WTC11 (cell line): ENCODE measurements around the gene IRF7. TPM values are rescaled to one million over a fixed set of nuclear protein-coding genes. Genes with fewer than 3 reads are reported as not detected.

ENCODE experiments used
- ATAC-seq: fragments of 200-7000 bp; cut with Tn5 transposase; 2 replicates; pipeline ENCODE4 v1.10.0; 2021; ENCODE audit warnings: mild to moderate bottlenecking, moderate library complexity
- CTCF ChIA-PET: fragments of 300-600 bp; sonication (Branson Sonifier 250); formaldehyde crosslinking; loops from one replicate; lab custom pipeline; 2021; ENCODE audit warnings: antibody characterized with exemption; lab: Charles Lee
- POLR2A ChIA-PET: fragments of 350-600 bp; sonication (Branson Sonifier 250); formaldehyde crosslinking; loops from one replicate; lab custom pipeline; 2021; ENCODE audit warnings: antibody characterized with exemption; lab: Charles Lee
- DNase-seq: peaks from one replicate; pipeline ENCODE4 v3.0.0; 2021; ENCODE audit warnings: low spot score
- H3K27ac Mint-ChIP-seq: 2 replicates; pipeline ENCODE4 v1.8.0; 2021; ENCODE audit warnings: mixed read lengths
- H3K27me3 Mint-ChIP-seq: 2 replicates; pipeline ENCODE4 v1.8.0; 2021; ENCODE audit warnings: low read depth, mild to moderate bottlenecking, moderate library complexity, mixed read lengths
- H3K36me3 Mint-ChIP-seq: 2 replicates; pipeline ENCODE4 v1.8.0; 2021; ENCODE audit warnings: mixed read lengths
- H3K4me1 Mint-ChIP-seq: 2 replicates; pipeline ENCODE4 v1.8.0; 2022; ENCODE audit warnings: mixed read lengths
- H3K4me3 Mint-ChIP-seq: 2 replicates; pipeline ENCODE4 v1.8.0; 2021; ENCODE audit warnings: mild to moderate bottlenecking, moderate library complexity, mixed read lengths
- H3K9me3 Mint-ChIP-seq: 2 replicates; pipeline ENCODE4 v1.8.0; 2021; ENCODE audit warnings: mixed read lengths
- AR ChIP-seq: fragments of 250-450 bp; sonication (Bioruptor Pico); IDR thresholded peaks from 2 replicates; pipeline ENCODE4 v1.9.0; 2021; ENCODE audit warnings: mild to moderate bottlenecking
- CREM ChIP-seq: sonication (generic); formaldehyde crosslinking; IDR thresholded peaks from 2 replicates; pipeline ENCODE4 v1.8.1; 2022; ENCODE audit warnings: mild to moderate bottlenecking, missing genetic modification reagents, moderate library complexity
- E2F1 ChIP-seq: sonication (generic); formaldehyde crosslinking; IDR thresholded peaks from 2 replicates; pipeline ENCODE4 v1.8.0; 2022; ENCODE audit warnings: mild to moderate bottlenecking, missing genetic modification reagents
- ELF4 ChIP-seq: sonication (generic); formaldehyde crosslinking; IDR thresholded peaks from 2 replicates; pipeline ENCODE4 v1.8.1; 2022; ENCODE audit warnings: low read depth, mild to moderate bottlenecking, moderate library complexity, missing genetic modification reagents
- ERG ChIP-seq: fragments of 250-450 bp; sonication (Bioruptor Pico); IDR thresholded peaks from 2 replicates; pipeline ENCODE4 v1.8.0; 2021; ENCODE audit warnings: mild to moderate bottlenecking
- GABPB1 ChIP-seq: sonication (generic); formaldehyde crosslinking; IDR thresholded peaks from 2 replicates; pipeline ENCODE4 v1.8.1; 2023; ENCODE audit warnings: mild to moderate bottlenecking, missing genetic modification reagents
- GRHL2 ChIP-seq: fragments of 250-450 bp; sonication (Bioruptor Pico); IDR thresholded peaks from 2 replicates; pipeline ENCODE4 v1.8.0; 2022; ENCODE audit warnings: mild to moderate bottlenecking, moderate library complexity; ENCODE audit not compliant: insufficient replicate concordance, severe bottlenecking
- HMGA2 ChIP-seq: fragments of 250-450 bp; sonication (Bioruptor Pico); IDR thresholded peaks from 2 replicates; pipeline ENCODE4 v1.4.0; 2021; ENCODE audit warnings: mild to moderate bottlenecking, moderate library complexity
- JAZF1 ChIP-seq: fragments of 250-450 bp; sonication (Bioruptor Pico); IDR thresholded peaks from 2 replicates; pipeline ENCODE4 v1.9.0; 2021; ENCODE audit warnings: moderate library complexity, mild to moderate bottlenecking, inconsistent platforms
- JUN ChIP-seq: sonication (generic); formaldehyde crosslinking; IDR thresholded peaks from 2 replicates; pipeline ENCODE4 v1.8.0; 2023; ENCODE audit warnings: mild to moderate bottlenecking, missing genetic modification reagents
- KAT7 ChIP-seq: sonication (generic); formaldehyde crosslinking; IDR thresholded peaks from 2 replicates; pipeline ENCODE4 v1.8.1; 2023; ENCODE audit warnings: missing genetic modification reagents, mild to moderate bottlenecking, borderline replicate concordance
- MAX ChIP-seq: sonication (generic); formaldehyde crosslinking; IDR thresholded peaks from 2 replicates; pipeline ENCODE4 v1.8.0; 2022; ENCODE audit warnings: mild to moderate bottlenecking, missing genetic modification reagents
- NR1H2 ChIP-seq: sonication (generic); formaldehyde crosslinking; IDR thresholded peaks from 2 replicates; pipeline ENCODE4 v1.9.0; 2021; ENCODE audit warnings: mild to moderate bottlenecking, moderate library complexity, missing genetic modification reagents
- NR3C1 ChIP-seq: sonication (generic); formaldehyde crosslinking; conservative IDR thresholded peaks from 2 replicates; pipeline ENCODE4 v1.8.1; 2023; ENCODE audit warnings: low read depth, mild to moderate bottlenecking, missing genetic modification reagents
- PREB ChIP-seq: sonication (generic); formaldehyde crosslinking; IDR thresholded peaks from 2 replicates; pipeline ENCODE4 v1.8.1; 2022; ENCODE audit warnings: mild to moderate bottlenecking, missing genetic modification reagents, moderate library complexity, borderline replicate concordance
- PRRX2 ChIP-seq: fragments of 250-450 bp; sonication (Bioruptor Pico); IDR thresholded peaks from 2 replicates; pipeline ENCODE4 v1.8.0; 2021; ENCODE audit warnings: mild to moderate bottlenecking
- STAT6 ChIP-seq: sonication (generic); formaldehyde crosslinking; conservative IDR thresholded peaks from 2 replicates; pipeline ENCODE4 v1.8.1; 2023; ENCODE audit warnings: mild to moderate bottlenecking, low read depth, missing genetic modification reagents, moderate library complexity
- TEAD4 ChIP-seq: sonication (generic); formaldehyde crosslinking; IDR thresholded peaks from 2 replicates; pipeline ENCODE4 v1.8.0; 2022; ENCODE audit warnings: mild to moderate bottlenecking, missing genetic modification reagents
- total RNA-seq: library from RNA; stranded (reverse); gene quantifications from 3 replicates; pipeline ENCODE4 v1.2.3, GENCODE V29; 2021
- TF ChIP-seq, protein P1 (sequence below): sonication (generic); formaldehyde crosslinking; IDR thresholded peaks from 2 replicates; pipeline ENCODE4 v1.8.1; 2022; ENCODE audit warnings: low read depth, mild to moderate bottlenecking, moderate library complexity, missing genetic modification reagents, borderline replicate concordance
- TF ChIP-seq, protein P2 (sequence below): sonication (generic); formaldehyde crosslinking; IDR thresholded peaks from 2 replicates; pipeline ENCODE4 v1.8.1; 2022; ENCODE audit warnings: mild to moderate bottlenecking, moderate library complexity, missing genetic modification reagents

IRF7 gene
- total RNA-seq, 1 experiment from 2014 or later, result 11.1 TPM

- CTCF ChIA-PET, result no interaction called here
- Mint-ChIP-seq H3K4me1 (peaks cover 19% of the 10 kb centered on the region), H3K27ac (peak overlapping the region; percentile 88; the same call in 1 of the 2 replicates), H3K9me3 (no peaks in the 10 kb centered on the region), H3K36me3 (peaks cover 19% of the 10 kb centered on the region), H3K27me3 (peaks cover 3% of the 10 kb centered on the region), H3K4me3 (no peak overlapping the region)
- POLR2A ChIA-PET, result interaction anchor here (0.7 kb wide), 1 partner anchor 9 kb away, joined by 3 read pairs; no protein-coding TSS in a partner anchor
- no peak for TF ChIP-seq TEAD4
- no peak for TF ChIP-seq E2F1
- TF ChIP-seq GABPB1 (CRISPR knock-in tag), result peak; percentile 43; the same call in 1 of the 2 replicates
- TF ChIP-seq HMGA2 (CRISPR knock-in tag), result no peak
- no peak for ATAC-seq
- no peak for DNase-seq
Observed at GRCh38 chr11:579830-580601, 35.7 kb downstream of the IRF7 start.

GRCh38 chr11:578276-579035, 37.3 kb downstream of the IRF7 start:
- peak overlapping the region; percentile 57; the same call in 1 of the 2 replicates for H3K27ac Mint-ChIP-seq
- ChIA-PET POLR2A (no interaction called here), CTCF (interaction anchor here (1.1 kb wide), 1 partner anchor 13 kb away, joined by 3 read pairs; no protein-coding TSS in a partner anchor)
- ATAC-seq (no peak), DNase-seq (no peak)
- H3K9me3 Mint-ChIP-seq, result no peaks in the 10 kb centered on the region
- peaks cover 13% of the 10 kb centered on the region for H3K36me3 Mint-ChIP-seq
- peak overlapping the region; percentile 90 for H3K4me3 Mint-ChIP-seq
- H3K4me1 Mint-ChIP-seq, result peaks cover 31% of the 10 kb centered on the region
- peaks cover 18% of the 10 kb centered on the region for H3K27me3 Mint-ChIP-seq
- TF ChIP-seq PRRX2 (CRISPR knock-in tag) (no peak), ELF4 (CRISPR knock-in tag) (no peak), ERG (CRISPR knock-in tag) (no peak), JAZF1 (CRISPR knock-in tag) (no peak), GRHL2 (CRISPR knock-in tag) (no peak), STAT6 (CRISPR knock-in tag) (no peak), PREB (CRISPR knock-in tag) (no peak), NR1H2 (CRISPR knock-in tag) (no peak), MAX (CRISPR knock-in tag) (no peak), CREM (CRISPR knock-in tag) (no peak), AR (no peak), KAT7 (CRISPR knock-in tag) (no peak), JUN (no peak), NR3C1 (CRISPR knock-in tag) (no peak)
- TF ChIP-seq, protein P1, sequence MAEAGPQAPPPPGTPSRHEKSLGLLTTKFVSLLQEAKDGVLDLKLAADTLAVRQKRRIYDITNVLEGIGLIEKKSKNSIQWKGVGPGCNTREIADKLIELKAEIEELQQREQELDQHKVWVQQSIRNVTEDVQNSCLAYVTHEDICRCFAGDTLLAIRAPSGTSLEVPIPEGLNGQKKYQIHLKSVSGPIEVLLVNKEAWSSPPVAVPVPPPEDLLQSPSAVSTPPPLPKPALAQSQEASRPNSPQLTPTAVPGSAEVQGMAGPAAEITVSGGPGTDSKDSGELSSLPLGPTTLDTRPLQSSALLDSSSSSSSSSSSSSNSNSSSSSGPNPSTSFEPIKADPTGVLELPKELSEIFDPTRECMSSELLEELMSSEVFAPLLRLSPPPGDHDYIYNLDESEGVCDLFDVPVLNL (CRISPR knock-in tag), result no peak
- TF ChIP-seq, protein P2, sequence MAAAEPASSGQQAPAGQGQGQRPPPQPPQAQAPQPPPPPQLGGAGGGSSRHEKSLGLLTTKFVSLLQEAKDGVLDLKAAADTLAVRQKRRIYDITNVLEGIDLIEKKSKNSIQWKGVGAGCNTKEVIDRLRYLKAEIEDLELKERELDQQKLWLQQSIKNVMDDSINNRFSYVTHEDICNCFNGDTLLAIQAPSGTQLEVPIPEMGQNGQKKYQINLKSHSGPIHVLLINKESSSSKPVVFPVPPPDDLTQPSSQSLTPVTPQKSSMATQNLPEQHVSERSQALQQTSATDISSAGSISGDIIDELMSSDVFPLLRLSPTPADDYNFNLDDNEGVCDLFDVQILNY (CRISPR knock-in tag), result no peak
